Nephron progenitor cell (in vitro differentiated cells): ENCODE results near the gene DNTTIP2.

ENCODE experiments used
- DNase-seq: peaks from one replicate; pipeline ENCODE4 v3.0.0; 2021
- H3K27ac Mint-ChIP-seq: 2 replicates; pipeline ENCODE4 v1.8.0; 2021; ENCODE audit warnings: mild to moderate bottlenecking, moderate library complexity, mixed read lengths
- H3K27me3 Mint-ChIP-seq: 2 replicates; pipeline ENCODE4 v1.8.0; 2021; ENCODE audit warnings: mild to moderate bottlenecking, low read depth, mixed read lengths; ENCODE audit not compliant: poor library complexity
- H3K36me3 Mint-ChIP-seq: 2 replicates; pipeline ENCODE4 v1.8.0; 2021; ENCODE audit warnings: low read depth, mixed read lengths
- H3K4me1 Mint-ChIP-seq: 2 replicates; pipeline ENCODE4 v1.8.0; 2021; ENCODE audit warnings: mixed read lengths
- H3K4me3 Mint-ChIP-seq: 2 replicates; pipeline ENCODE4 v1.8.0; 2021; ENCODE audit warnings: mild to moderate bottlenecking, moderate library complexity, mixed read lengths
- H3K9me3 Mint-ChIP-seq: 2 replicates; pipeline ENCODE4 v1.8.0; 2021; ENCODE audit warnings: mild to moderate bottlenecking, moderate library complexity, mixed read lengths
- TF ChIP-seq, protein P1 (sequence below): fragments of 200-600 bp; sonication (generic); IDR thresholded peaks from 2 replicates; pipeline ENCODE4 v1.5.0; 2021; ENCODE audit warnings: antibody characterized with exemption

DNTTIP2 gene

GRCh38 chr1:93829061-93829460 is 49.9 kb downstream of the DNTTIP2 start:
- H3K4me1 Mint-ChIP-seq = peaks cover 3% of the 10 kb centered on the region
- peaks cover 46% of the 10 kb centered on the region for H3K36me3 Mint-ChIP-seq
- TF ChIP-seq, protein P1, sequence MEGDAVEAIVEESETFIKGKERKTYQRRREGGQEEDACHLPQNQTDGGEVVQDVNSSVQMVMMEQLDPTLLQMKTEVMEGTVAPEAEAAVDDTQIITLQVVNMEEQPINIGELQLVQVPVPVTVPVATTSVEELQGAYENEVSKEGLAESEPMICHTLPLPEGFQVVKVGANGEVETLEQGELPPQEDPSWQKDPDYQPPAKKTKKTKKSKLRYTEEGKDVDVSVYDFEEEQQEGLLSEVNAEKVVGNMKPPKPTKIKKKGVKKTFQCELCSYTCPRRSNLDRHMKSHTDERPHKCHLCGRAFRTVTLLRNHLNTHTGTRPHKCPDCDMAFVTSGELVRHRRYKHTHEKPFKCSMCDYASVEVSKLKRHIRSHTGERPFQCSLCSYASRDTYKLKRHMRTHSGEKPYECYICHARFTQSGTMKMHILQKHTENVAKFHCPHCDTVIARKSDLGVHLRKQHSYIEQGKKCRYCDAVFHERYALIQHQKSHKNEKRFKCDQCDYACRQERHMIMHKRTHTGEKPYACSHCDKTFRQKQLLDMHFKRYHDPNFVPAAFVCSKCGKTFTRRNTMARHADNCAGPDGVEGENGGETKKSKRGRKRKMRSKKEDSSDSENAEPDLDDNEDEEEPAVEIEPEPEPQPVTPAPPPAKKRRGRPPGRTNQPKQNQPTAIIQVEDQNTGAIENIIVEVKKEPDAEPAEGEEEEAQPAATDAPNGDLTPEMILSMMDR = no peak
- no peak overlapping the region for H3K27ac Mint-ChIP-seq
- H3K9me3 Mint-ChIP-seq = peaks cover 39% of the 10 kb centered on the region
- peaks cover 2% of the 10 kb centered on the region for H3K27me3 Mint-ChIP-seq
- no peak for DNase-seq
- H3K4me3 Mint-ChIP-seq = no peak overlapping the region

- Mint-ChIP-seq H3K27me3 (peaks cover 2% of the 10 kb centered on the region), H3K36me3 (peaks cover 39% of the 10 kb centered on the region), H3K27ac (no peak overlapping the region)
Observed at GRCh38 chr1:93828367-93828755, 50.6 kb downstream of the DNTTIP2 start.

GRCh38 chr1:93827633-93828366 is 51.2 kb downstream of the DNTTIP2 start:
- H3K4me3 Mint-ChIP-seq = no peak overlapping the region
- peaks cover 27% of the 10 kb centered on the region for H3K9me3 Mint-ChIP-seq
- peaks cover 3% of the 10 kb centered on the region for H3K4me1 Mint-ChIP-seq
- TF ChIP-seq, protein P1 = no peak
- DNase-seq = no peak
- H3K27me3 Mint-ChIP-seq = peaks cover 2% of the 10 kb centered on the region
- H3K27ac Mint-ChIP-seq = no peak overlapping the region
- H3K36me3 Mint-ChIP-seq = peaks cover 34% of the 10 kb centered on the region

More at GRCh38 chr1:93828367-93828755, 50.6 kb downstream of the DNTTIP2 start:
- TF ChIP-seq, protein P1 = no peak
- Mint-ChIP-seq H3K4me3 (no peak overlapping the region), H3K4me1 (peaks cover 3% of the 10 kb centered on the region), H3K9me3 (peaks cover 32% of the 10 kb centered on the region)
- no peak for DNase-seq

GRCh38 chr1:93827128-93827527 is 51.9 kb downstream of the DNTTIP2 start:
- peaks cover 2% of the 10 kb centered on the region for H3K27me3 Mint-ChIP-seq
- TF ChIP-seq, protein P1 = no peak
- no peak for DNase-seq

GRCh38 chr1:93824834-93825233 is 54.2 kb downstream of the DNTTIP2 start:
- no peaks in the 10 kb centered on the region for H3K27me3 Mint-ChIP-seq
- no peak overlapping the region for H3K27ac Mint-ChIP-seq
- peaks cover 17% of the 10 kb centered on the region for H3K4me1 Mint-ChIP-seq
- TF ChIP-seq, protein P1 = no peak
- no peak overlapping the region for H3K4me3 Mint-ChIP-seq
- no peaks in the 10 kb centered on the region for H3K9me3 Mint-ChIP-seq
- no peak for DNase-seq
- peaks cover 13% of the 10 kb centered on the region for H3K36me3 Mint-ChIP-seq

More at GRCh38 chr1:93827128-93827527, 51.9 kb downstream of the DNTTIP2 start:
- Mint-ChIP-seq H3K4me3 (no peak overlapping the region), H3K4me1 (peaks cover 3% of the 10 kb centered on the region), H3K9me3 (peaks cover 20% of the 10 kb centered on the region), H3K36me3 (peaks cover 27% of the 10 kb centered on the region), H3K27ac (no peak overlapping the region)
